Activated CD8-positive, alpha-beta memory T cell treated with anti-CD3 and anti-CD28 coated beads, Interleukin-2, amount 50 U/mL, for 1 hour (primary cell): ENCODE data around the gene NUF2.

Source experiments
- DNase-seq: peaks from one replicate; pipeline ENCODE4 v3.0.0-alpha.2; 2020; ENCODE audit errors: extremely low read depth

Gene NUF2

GRCh38 chr1:163401211-163401610, 79.5 kb downstream of the NUF2 start:
- no peak for DNase-seq
